Activated CD4-positive, CD25-positive, alpha-beta regulatory T cell (primary cell): ENCODE measurements around the gene SEPHS2.

Experiments used
- DNase-seq, 4 experiments: peaks; one replicate each; lab custom pipeline; 2025; lab: John Stamatoyannopoulos, UW

The SEPHS2 gene

GRCh38 chr16:30429678-30430427 is 15.8 kb downstream of the SEPHS2 start, which contains the start of gene DCTPP1:
Gene DCTPP1 (minus strand): TSS chr16:30430030. CDS start chr16:30429980, 50 bp downstream.
- DNase-seq = peak; percentile 83 to 90 (median 89)

- DNase-seq = no peak
Observed at GRCh38 chr16:30429418-30429677, 16.3 kb downstream of the SEPHS2 start.

DNA sequence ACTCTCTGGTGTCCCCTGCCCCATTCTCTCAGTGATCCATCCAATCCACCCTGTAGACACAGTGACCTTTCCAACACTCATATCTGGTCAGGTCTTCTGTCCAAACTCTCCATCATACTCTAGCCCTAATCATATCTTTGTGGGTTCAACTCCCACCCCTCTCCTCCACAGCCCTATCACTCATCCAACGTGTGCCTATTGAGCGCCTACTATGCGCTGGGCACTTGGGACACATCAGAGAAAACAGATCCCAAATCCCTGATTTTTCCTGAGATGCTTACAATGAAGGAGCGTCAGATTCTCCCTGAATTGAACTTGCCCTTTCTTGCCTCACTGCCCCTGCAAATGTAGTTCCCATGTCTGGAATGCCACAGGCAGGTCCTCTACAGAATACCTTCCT is 17.6 kb downstream of the SEPHS2 start:
- no peak for DNase-seq

GRCh38 chr16:30421010-30421409 is 24.7 kb downstream of the SEPHS2 start:
- DNase-seq = no peak

DNA sequence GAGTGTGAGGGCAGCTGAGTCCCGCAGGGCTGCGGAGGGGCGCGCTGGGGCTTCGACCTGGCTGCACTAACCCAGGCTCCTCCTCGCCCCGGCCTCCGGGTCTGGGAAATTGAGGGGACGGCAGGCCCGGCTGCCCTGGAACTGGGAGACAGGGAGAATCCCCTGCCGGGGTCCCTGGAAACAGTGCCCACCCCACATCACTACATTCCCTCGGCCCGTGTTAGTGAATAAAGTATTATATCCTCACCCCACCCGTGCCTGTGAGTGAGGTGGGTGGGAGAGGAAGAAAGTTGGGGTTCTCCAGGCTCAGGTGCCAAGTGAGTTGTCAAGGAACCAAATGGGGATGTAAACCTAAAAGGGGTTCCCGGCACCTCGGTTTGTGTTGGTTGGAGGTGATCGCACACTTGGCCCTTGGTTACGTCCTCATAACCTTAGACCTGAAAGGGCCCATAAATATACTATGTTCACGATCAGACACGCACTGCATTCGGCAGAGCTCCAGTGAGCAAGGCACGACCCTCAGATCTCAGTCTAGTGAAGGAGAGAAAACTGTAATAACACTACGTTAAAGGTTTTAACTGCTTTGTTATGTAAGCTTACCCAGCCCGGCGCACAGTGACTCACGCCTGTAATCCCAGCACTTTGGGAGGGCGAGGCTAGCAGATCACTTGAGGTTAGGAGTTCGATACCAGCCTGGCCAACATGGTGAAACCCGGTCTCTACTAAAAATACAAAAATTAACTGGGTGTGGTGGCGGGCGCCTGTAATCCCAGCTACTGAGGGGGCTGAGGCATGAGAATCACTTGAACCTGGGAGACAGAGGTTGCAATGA is 27.1 kb downstream of the SEPHS2 start:
- DNase-seq = no peak

GRCh38 chr16:30417529-30418349 is 27.9 kb downstream of the SEPHS2 start:
- DNase-seq = peak; percentile 64 to 84 (median 76)

DNA sequence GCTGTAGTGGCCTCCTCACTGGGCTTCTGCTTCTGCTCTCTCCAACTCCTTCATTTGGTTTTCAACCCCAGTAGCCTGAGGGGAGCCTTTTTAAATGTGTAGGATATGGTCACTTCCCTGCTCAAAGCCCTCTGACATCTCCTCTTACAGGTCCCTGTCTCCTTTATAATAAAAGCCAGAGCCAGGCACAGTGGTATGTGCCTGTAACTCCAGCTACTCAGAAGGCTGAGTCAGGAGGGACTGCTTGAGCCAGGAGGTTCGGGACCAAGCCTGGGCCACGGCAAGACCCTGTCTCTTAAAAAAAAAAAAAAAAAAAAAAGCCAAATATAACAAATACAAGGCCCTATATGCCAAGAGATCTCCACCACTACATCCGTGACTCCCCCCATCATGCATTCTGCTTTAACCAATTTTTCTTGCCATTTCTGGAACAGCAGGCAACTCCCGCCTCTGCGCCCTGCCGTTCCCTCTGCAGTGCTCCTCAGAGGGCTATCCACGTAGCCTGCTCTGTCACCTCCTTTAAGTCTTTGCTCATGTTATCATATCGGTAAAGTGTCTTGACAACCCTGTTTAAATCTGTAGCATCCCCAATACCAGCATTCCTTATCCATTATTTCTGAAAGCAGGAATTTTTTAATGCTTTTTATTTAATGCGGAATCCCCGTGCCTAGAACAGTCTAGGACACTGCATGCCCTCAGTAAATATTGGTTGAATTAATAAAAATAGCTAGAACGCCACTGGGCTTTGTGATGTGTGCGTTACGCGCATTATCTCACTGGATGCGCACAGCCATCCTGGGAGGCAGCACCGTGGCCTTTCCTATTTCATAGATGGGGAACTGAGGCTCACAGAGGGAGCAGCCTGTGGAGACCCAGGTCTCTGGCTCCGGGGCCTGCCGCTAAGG is 28.8 kb downstream of the SEPHS2 start:
- no peak for DNase-seq

DNA sequence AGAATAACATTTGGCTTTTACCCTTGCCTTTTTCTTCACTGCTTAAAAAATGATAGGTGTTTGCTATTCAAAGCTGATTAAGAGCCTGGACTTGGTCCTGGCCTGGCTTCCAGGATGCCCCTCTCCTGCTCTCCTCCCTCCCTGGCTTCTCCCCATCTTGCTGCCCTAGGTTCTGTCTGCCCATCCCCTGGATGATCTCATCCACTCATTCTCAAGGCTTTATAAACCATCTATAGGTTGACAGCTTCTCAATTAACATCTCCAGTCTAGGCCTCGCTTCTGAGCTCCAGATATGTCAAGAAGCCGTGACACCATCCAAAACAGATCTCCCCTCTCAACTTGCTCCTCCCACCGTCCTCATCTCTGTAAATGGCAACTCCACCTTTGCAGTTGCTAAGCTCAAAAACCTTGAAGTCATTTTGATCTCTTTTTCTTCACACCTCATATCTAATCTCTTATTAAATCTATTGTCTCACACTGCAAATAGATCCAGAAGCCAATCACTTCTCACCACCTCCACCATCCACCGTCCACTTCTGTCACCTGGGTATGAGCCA is 29.5 kb downstream of the SEPHS2 start:
- no peak for DNase-seq

DNA sequence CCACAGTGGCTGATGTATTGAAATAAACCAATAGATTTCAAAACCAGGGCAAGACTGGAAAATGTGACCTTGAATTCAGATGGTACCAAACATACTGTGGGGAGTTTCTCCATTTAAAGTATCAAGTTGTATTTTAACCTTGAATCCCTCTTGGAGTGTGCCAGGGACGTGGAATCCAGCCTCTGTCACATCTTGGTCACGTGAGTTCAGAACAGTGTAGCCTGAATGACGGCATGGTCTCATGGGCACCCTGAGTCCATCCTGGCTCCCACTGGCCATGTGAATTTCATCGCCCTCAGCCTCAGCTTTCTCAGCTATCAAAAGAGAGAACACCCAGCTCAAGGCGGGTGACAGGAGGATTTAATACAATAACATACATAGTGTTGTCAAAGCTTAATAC is 31.5 kb downstream of the SEPHS2 start:
- DNase-seq = no peak

DNA sequence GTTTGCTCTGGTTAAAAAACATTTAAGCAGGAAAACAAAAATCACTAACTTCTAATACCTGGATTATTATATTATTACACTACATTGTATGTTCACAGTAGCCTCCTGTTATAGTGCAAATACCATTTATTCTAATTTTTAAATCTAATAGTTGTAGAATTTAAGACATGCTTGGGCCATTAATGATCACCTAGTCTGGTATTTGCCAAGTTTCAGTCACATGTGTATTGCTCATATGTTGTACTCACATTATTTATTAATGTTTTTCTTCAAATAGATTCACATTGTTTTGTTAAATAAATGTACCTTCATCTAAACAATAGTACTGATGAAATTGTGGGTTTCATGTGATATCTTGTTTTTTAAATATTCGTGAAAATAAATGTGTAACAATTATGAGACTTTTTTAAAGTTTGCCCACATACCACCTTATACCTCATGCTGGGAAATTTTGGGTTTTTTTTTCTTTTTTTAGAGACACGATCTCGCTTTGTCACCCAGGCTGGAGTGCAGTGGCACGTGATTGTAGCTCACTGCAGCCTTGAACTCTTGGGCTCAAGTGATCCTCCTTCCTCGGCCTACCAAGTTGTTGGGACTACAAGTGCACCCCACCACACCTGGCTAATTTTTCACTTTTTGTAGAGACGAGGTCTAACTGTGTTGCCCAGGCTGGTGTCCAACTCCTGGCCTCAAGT is 32.4 kb downstream of the SEPHS2 start:
- no peak for DNase-seq

DNA sequence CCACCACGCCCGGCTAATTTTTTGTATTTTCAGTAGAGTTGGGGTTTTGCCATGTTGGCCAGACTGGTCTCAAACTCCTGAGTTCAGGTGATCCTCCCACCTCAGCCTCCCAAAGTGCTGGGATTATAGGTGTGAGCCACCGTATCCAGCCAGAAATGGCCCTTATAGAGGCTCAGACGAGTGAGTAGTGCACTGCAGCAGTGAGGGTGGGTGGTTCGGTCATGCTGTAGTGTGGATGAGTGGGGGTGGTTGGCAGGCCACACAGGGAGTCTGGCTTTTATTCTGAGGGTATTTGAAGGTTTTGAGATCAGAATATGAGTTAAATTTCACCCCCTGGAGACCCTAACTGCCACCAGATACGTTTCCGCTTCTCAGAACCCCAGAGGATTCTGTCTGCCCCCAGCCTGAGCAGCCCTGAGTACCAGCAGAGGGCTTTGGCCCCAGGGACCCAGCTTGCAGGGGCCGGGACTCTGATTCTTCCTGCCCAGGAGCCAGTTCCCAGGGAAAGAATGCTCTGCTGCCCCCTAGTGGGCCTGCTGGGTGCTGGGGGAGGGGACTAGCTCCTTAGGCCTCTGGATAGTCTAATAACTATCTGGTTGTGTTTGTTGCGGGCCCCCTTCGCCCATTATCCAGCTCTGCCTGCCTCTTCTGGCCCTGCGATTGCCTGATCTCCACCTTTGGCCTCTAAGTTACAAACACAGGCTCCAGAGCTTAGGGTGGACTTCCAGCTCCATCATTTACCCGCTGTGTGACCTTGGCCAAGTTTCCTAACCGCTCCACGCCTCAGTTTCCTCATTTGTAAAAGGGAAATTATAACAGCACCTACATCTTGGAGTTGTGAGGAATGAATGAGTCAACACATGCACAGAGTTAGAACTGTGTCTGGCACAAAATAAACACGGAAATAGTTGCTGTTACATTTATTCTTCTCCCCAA is 36.3 kb downstream of the SEPHS2 start:
- peak; percentile 85 to 94 (median 90) for DNase-seq

GRCh38 chr16:30407804-30408534 is 37.7 kb downstream of the SEPHS2 start:
- no peak for DNase-seq

DNA sequence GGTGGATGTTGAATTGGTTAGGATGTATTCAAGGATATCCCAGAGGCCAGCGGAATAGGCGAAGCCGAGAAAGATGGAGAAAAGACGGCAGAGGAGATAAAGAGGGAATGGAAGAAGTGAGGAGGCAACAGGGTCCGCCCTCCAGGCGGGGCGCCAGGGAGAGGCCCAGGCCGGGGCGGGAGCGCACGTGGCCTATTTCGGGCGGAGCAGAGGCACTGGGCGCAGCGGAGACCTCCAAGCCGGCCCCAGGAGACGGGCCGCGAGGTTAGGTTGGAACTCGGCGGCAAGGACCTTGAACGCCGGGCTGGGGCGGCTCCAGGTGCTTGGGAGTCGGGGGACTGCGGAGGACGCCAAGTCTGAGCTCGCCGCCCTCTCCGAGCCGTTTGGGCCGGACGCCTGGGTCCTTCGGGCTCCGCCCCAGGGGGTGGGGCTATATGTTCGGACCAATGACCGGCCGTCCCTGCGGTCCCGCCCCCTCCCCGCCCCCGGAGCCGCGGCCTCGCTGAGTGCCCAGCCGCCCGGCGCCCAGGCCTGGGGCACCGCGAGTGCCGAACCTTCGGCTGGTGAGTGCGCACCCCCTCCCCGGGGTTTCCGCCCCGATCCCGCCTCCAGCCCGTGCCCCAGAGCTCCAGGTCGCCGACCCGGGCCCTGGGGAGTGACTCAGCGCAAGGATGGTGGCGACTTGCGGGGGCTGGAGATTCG is 38.4 kb downstream of the SEPHS2 start, which contains the start of gene ZNF771:
ZNF771 (plus strand) TSS at position 505 of the 702 bp plus-strand sequence. CDS start 448 bp downstream, outside the sequence.
- DNase-seq = peak; percentile 76 to 88 (median 81)

DNA sequence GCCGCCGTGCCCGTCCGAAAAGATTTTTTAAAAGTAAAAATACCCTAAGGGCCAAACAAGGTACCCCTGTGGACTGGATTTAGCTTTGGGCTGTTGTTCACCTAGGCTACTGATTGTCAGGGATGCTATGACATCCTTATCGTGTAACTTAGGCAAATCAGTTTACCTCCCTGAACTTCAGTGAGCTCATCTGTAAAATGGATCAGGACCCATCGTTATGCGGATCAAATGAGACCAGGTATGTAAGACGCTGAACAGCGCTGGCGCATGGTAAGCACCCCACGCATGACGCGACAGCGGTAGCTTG is 38.9 kb downstream of the SEPHS2 start:
- no peak for DNase-seq

DNA sequence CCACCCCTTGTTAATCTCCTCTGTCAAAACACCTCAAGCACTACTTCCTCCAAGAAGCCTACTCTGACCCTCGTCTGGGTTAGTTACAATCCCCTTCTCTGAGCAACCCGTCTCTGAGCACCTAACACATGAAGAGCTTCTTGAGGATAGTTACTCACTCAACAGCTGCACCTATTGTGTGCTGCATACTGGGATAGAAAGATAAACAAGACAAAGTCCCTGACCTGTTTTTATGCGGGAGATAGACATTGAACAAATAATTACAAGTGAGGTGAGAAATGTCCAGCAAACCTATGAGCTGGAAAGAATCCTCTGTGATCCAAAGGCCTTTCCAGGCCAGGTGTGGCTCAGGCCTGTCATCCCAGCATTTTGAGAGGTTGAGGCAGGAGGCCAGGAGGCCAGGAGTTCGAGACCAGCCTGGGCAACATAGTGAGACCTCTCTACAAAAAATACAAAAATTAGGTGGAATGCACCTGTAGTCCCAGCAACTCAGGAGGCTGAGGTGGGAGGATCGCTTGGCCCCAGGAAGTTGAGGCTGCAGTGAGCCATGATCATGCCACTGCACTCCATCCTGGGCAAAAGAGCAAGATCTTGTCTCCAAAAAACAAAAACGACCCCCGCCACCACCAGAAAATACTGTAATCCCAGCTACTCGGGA is 43.8 kb downstream of the SEPHS2 start:
- no peak for DNase-seq

DNA sequence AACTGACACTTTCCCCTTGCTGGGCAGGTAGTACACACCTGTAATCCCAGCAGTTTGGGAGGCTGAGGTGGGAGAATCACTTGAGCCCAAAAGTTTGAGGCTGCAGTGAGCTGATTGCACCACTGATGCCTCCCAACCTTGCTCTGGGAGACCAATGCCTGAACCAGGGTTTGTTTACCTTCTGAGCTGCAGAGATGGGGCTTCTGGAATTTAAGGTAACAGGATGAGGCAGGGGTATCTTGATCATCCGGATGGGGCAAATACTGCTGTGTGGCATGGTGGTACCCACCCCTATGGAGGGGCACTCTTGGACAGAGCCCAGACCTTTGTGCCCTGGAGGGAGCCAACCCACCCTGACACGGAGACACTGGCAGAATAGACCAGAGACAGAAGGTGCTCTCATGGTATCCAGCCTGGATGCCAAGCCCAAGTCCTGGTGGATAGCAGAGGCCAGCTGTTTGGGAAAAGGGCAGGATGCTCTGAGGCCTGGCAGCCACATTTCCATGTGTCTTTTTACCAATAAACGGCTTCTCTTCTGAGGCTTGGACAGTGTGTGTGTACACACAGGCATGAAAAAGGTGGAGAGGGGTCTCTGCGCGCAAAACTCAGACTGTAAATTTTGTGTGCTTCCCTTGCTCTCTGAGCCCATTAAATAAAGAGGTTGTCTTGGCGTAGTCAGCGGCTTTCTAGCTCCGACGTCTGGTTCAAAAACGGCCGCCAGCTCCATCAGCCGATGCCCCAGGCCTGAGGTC is 46.1 kb downstream of the SEPHS2 start:
- no peak for DNase-seq
